GM21381 (cell line): Measurements from ENCODE around the gene FOXP1.
A peak's percentile ranks its signal among the peaks of the same experiment; 100 is the strongest.
"Not testable (repeated sequence)": the region's sequence is repeated elsewhere in the genome, so short reads cannot be mapped to it uniquely, and the experiment has no call there.

Source experiments
- ATAC-seq: cut with Tn5 transposase; IDR thresholded peaks from one replicate; pipeline ENCODE4 v1.9.1; 2021; ENCODE audit warnings: mild to moderate bottlenecking, moderate library complexity; ENCODE audit not compliant: unreplicated experiment

Gene FOXP1

GRCh38 chr3:71031914-71032521 is 551.5 kb downstream of the FOXP1 start:
- no peak for ATAC-seq

DNA sequence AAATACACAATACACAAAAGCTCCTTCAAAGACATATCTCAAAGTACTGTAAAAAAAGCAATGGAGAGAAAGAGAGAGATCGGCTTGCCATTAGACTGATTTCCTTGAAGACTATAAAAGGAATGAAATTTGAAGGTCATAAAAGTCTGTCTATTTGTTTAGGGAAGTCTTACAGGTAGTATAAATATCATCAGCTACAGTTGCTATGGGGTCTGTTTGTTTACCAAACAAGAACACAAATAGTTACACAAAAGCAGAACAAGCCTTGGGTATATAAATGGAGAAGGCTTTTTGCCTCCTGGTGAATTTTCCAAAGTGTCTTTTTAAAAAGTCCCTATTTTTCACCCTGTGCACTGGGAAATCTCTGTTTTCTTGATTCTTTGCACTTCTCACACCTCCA is 552.3 kb downstream of the FOXP1 start:
- no peak for ATAC-seq

GRCh38 chr3:71030748-71031147 is 552.8 kb downstream of the FOXP1 start:
- ATAC-seq = no peak

- no peak for ATAC-seq
These were observed 553.8 kb downstream of the FOXP1 start for GRCh38 chr3:71029770-71030169.

DNA sequence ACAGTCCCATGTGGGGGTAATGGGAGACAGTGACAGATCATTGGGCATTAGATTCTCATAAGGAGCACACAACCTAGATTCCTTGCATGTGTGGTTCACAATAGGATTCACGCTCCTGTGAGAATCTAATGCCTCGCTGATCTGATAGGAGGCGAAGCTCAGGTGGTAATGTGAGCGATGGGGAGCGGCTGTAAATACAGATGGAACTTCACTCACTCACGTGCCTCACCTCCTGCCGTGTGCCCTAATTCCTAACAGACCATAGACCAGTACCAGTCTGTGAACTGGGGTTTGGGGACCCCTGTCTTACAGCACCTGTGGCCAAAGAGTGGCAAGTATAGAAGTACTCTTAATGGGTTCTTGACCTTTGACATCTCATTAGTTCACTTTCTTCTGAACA is 554.7 kb downstream of the FOXP1 start:
- no peak for ATAC-seq

DNA sequence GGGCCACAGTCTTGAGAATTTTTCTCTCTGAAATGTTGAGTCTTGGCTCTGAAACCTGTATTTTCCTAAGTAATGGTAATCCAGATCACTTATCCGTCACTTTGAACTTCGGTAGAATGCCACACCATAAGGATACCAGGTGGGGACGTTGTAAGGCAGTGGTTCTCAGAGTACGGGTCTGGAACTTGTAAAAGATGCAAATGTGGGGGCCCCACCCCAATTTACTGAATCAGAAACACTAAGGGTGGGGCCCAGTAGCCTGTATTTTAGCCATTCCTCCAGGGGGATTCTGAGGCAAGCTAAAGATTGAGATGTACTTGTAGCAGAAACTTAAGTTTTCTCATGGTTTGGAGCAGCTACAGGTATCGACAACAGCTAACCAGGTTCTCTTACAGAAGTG is 555.3 kb downstream of the FOXP1 start:
- ATAC-seq = no peak

DNA sequence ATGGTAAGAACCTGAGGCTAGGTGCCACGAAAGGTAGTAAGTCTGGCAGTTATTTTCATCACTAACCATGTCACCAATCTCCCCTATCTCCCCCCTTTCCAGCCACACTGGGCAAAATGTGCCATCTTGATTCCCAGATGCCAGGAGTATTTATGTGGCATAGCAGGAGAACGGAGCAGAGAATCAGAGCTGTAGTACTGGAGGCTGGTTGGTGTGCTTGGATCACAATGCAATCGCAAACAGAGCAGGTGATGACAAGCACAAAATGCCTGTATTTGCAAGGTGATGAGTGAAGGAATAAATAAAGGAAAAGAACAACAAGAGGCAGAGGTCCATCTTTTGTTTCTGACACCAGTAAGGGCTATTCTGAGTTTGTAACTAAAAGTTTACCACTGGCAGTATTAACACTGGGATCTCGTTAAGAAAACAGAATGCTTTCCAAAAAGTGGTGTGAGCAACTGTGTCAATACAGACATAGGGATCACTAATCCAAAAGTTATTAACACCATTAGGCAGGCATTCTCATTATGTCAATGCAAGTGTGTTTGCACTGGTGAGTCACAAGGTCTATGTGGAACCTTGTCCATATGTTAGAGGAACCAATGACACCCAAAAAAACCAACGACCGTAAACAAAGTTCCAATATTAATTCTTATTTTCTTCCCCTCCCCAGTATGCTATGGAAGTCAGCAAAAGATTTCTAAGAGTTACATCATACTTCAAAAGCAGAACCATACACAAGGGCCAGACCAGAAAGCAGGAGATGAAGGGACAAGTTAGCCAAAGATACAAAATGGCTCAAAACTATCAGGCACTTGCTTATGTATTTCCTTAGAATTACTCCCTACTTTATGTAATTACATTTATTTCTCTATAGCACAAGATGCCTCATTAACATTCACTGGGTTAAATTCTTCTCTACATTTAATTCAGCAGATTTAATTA is 556.6 kb downstream of the FOXP1 start:
- ATAC-seq = no peak

DNA sequence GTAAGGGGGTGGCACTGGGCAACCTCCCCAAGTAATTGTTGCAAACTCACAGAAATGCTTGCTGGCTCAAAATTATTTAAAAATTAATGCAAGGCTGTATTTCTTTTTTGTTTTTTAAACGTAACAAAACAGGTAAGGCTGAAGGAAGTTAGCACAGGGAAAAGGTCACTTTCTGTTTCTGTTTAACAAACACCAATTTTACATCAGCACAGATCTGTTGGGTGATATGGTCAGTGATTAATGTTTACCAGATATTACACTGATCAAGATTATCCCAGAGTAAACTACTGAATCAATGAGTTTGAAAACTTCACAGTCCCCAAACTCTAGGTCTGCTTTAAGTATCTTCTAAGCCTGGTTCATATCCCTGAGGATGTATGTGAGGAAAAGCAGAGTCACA is 558.0 kb downstream of the FOXP1 start:
- ATAC-seq = no peak

GRCh38 chr3:71025010-71025409 is 558.5 kb downstream of the FOXP1 start:
- ATAC-seq = no peak

DNA sequence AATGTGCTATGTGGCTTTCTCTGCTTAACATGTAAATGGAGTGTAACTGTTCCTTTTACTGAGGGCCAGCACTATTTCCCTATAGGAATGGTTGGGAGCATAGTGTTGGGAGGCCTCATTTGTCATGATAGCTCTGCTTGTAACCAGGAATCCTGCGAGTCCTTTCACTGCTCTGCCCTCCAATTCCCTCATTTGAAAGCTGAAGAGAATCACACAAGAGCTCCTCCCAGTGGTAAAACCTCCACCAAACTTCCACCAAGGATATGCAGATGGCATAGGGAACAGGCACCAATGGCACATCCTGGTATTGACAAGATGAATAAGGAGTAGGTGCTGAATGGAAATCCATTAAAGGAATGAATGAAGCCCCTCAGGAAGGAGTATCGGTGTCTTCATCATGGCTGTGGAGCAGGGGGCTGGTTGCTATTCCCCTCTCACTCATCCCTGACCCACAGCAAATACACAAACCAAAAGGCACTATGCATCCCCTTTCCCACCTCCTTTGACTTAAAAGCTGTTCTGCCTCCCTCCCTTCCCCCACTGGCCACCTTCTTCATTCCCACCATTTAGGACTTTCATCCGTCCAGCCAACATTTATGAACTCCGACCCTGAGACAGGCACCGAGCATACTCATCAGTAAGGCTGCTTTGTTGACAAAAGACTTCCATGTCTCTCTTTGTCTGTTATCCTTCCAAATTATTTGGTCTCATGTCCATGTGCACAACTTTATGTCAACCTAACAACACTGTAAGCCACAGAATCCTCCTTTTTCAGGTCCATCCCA is 560.8 kb downstream of the FOXP1 start:
- ATAC-seq = no peak

DNA sequence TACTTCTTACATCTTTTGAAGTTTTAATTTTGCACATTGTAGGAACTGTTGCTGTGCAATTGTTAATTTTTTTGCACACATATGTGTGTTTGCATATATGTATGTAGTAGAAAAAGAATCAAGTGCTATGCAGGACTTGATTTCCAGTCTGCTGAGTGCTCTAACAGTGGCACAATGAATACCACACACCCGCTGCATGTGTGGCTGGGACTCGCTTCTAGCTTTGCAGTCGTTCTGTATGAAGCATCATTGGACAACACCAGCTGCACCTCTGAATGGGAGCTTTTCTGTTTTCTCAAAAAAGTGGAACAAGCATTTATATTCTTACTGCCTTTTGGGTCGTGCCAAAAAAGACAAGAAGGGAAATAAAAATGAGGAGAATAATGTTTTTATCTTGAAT is 564.7 kb downstream of the FOXP1 start:
- ATAC-seq = no peak

- no peak for ATAC-seq
These were observed 567.2 kb downstream of the FOXP1 start for GRCh38 chr3:71016178-71016845.

GRCh38 chr3:71014616-71015015 is 568.9 kb downstream of the FOXP1 start:
- ATAC-seq = not testable (repeated sequence)

DNA sequence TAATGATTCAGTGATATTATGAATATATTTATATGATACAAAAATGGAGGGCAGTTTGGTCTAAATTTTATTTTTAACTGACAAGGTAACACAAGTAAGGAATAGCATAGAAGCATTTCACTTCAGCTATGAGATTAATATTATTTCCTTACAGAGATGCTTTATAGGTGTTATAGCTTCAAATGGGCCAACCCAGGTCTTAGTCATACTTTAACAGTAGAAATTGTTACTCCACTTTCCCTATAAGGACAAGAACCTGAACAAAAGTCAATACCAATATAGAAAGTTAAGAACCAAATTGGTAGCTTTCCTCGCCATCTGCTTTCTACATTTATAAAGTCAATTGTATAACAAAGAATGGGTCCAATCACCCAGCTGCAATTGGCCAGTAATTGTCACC is 570.6 kb downstream of the FOXP1 start:
- ATAC-seq = no peak

DNA sequence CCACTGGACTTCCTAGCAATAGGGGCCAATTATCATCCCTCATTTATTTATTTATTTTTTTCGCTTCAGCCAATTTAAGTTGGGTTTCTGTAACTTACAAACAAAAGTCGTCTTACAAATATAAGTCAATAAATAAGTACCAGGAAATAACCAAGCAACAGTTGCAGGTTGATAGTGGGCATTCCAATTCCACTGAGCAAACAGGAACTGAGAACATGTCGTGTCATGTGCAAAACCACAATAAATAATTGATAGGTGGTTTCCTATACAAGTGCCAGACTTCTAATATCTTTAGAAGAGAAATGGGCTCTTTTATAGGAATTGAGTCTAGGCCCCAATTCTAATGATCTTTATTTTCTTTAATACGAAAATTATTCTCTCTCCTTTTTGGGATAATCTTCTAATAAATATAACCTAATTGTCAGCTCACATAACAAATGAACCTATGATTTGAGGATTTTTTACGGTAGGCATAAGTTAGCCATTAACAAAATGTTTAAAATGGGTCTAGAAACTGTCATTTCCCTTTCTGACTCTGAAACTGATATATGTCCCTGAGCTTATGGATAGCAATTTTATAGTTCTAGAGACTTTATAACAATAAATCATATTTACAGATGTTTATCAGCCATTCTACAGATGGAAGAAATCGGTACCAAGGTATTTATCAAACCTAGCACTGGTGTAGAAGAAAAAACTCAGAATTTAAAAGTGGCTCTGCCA is 571.8 kb downstream of the FOXP1 start:
- ATAC-seq = peak; percentile 80

- peak; percentile 67 for ATAC-seq
These were observed 572.6 kb downstream of the FOXP1 start for GRCh38 chr3:71010726-71011455.

GRCh38 chr3:71008350-71008935 is 575.1 kb downstream of the FOXP1 start:
- no peak for ATAC-seq

GRCh38 chr3:71006810-71007785 is 576.4 kb downstream of the FOXP1 start:
- no peak for ATAC-seq
